GM23338 (cell line): ENCODE data around the gene OR10T2. TPM values are rescaled to one million over a fixed set of nuclear protein-coding genes. Genes with fewer than 3 reads are reported as not detected.

Experiments used
- ATAC-seq: fragments of 200-7000 bp; cut with Tn5 transposase; 3 replicates; pipeline ENCODE4 v1.9.1; 2020
- DNase-seq: peaks from one replicate; pipeline ENCODE4 v3.0.0-alpha.2; 2015; ENCODE audit warnings: low spot score
- H2AFZ ChIP-seq: fragments of 200-600 bp; sonication (generic); 2 replicates; pipeline ENCODE4 v1.8.0; 2016; ENCODE audit warnings: antibody characterized with exemption, mild to moderate bottlenecking, moderate library complexity
- H3F3A ChIP-seq: fragments of 200-600 bp; sonication (generic); replicated peaks from 2 replicates; pipeline ENCODE4 v1.8.0; 2017; ENCODE audit warnings: antibody characterized with exemption, mixed run types, low read depth
- H3K27ac ChIP-seq: fragments of 200-600 bp; sonication (generic); 2 replicates; pipeline ENCODE4 v1.6.1; 2016; ENCODE audit warnings: low read depth
- H3K27me3 ChIP-seq: fragments of 200-600 bp; sonication (generic); 2 replicates; pipeline ENCODE4 v1.8.0; 2016; ENCODE audit warnings: mild to moderate bottlenecking, mixed run types, moderate library complexity; ENCODE audit not compliant: insufficient read depth
- H3K36me3 ChIP-seq: fragments of 200-600 bp; sonication (generic); 2 replicates; pipeline ENCODE4 v1.8.0; 2016; ENCODE audit warnings: mild to moderate bottlenecking; ENCODE audit not compliant: insufficient read depth
- H3K4me1 ChIP-seq: fragments of 200-600 bp; sonication (generic); 2 replicates; pipeline ENCODE4 v1.8.0; 2016; ENCODE audit warnings: mild to moderate bottlenecking, moderate library complexity; ENCODE audit not compliant: insufficient read depth
- H3K4me2 ChIP-seq: fragments of 200-600 bp; sonication (generic); 2 replicates; pipeline ENCODE4 v1.7.1; 2017; ENCODE audit warnings: mixed run types
- H3K4me3 ChIP-seq: fragments of 200-600 bp; sonication (generic); 2 replicates; pipeline ENCODE4 v1.6.1; 2016; ENCODE audit warnings: mixed run types
- H3K79me2 ChIP-seq: fragments of 200-600 bp; sonication (generic); replicated peaks from 2 replicates; pipeline ENCODE4 v1.8.0; 2017; ENCODE audit warnings: mild to moderate bottlenecking; ENCODE audit not compliant: insufficient read depth
- H3K9me2 ChIP-seq: fragments of 200-600 bp; sonication (generic); 2 replicates; pipeline ENCODE4 v1.8.0; 2017; ENCODE audit not compliant: insufficient read depth
- H4K20me1 ChIP-seq: fragments of 200-600 bp; sonication (generic); replicated peaks from 2 replicates; pipeline ENCODE4 v1.8.0; 2017; ENCODE audit warnings: mild to moderate bottlenecking; ENCODE audit not compliant: insufficient read depth
- H3K27ac Mint-ChIP-seq: 2 replicates; pipeline ENCODE4 v1.8.0; 2020; ENCODE audit warnings: inconsistent platforms, mild to moderate bottlenecking, moderate library complexity, mixed read lengths
- H3K27me3 Mint-ChIP-seq: 3 replicates; pipeline ENCODE4 v1.8.0; 2022; ENCODE audit warnings: low read depth, mild to moderate bottlenecking, moderate library complexity, mixed read lengths, inconsistent platforms; ENCODE audit not compliant: insufficient read depth, poor library complexity
- H3K36me3 Mint-ChIP-seq: 3 replicates; pipeline ENCODE4 v1.8.0; 2021; ENCODE audit warnings: low read depth, mild to moderate bottlenecking, inconsistent platforms, moderate library complexity, mixed read lengths
- H3K4me1 Mint-ChIP-seq: 3 replicates; pipeline ENCODE4 v1.8.0; 2020; ENCODE audit warnings: mild to moderate bottlenecking, inconsistent platforms, mixed read lengths
- H3K4me3 Mint-ChIP-seq: 3 replicates; pipeline ENCODE4 v1.8.0; 2021; ENCODE audit warnings: moderate library complexity, mild to moderate bottlenecking, inconsistent platforms, mixed read lengths
- H3K9me3 Mint-ChIP-seq: 3 replicates; pipeline ENCODE4 v1.8.0; 2020; ENCODE audit warnings: moderate library complexity, mild to moderate bottlenecking, inconsistent platforms, mixed read lengths
- CTCF ChIP-seq, 2 experiments: fragments of 200-600 bp in 1 of 2; sonication (generic) in 1 of 2; conservative IDR thresholded peaks; 2 replicates each; pipeline versions ENCODE4 v1.5.1 to v1.6.1; 2016 to 2017; ENCODE audit warnings: antibody characterized with exemption in 2 of 2, low read depth in 2 of 2, mild to moderate bottlenecking in 2 of 2, moderate library complexity in 1 of 2
- EZH2phosphoT487 ChIP-seq: fragments of 200-600 bp; sonication (generic); IDR thresholded peaks from one replicate; pipeline ENCODE4 v1.8.1; 2018; ENCODE audit warnings: antibody characterized with exemption; ENCODE audit not compliant: unreplicated experiment
- POLR2AphosphoS5 ChIP-seq: IDR thresholded peaks from 2 replicates; pipeline ENCODE4 v1.6.1; 2016; ENCODE audit warnings: antibody characterized with exemption, low read depth
- STAT1 ChIP-seq: IDR thresholded peaks from one replicate; pipeline ENCODE4 v1.6.1; 2016; ENCODE audit warnings: antibody characterized with exemption; ENCODE audit not compliant: unreplicated experiment
- ZNF114 ChIP-seq: fragments of 250-450 bp; sonication (Bioruptor Pico); IDR thresholded peaks from 2 replicates; pipeline ENCODE4 v1.5.0; 2020; ENCODE audit warnings: mild to moderate bottlenecking, moderate library complexity
- ZNF331 ChIP-seq: fragments of 250-450 bp; sonication (Bioruptor Pico); IDR thresholded peaks from 2 replicates; pipeline ENCODE4 v1.5.0; 2020; ENCODE audit warnings: low read depth, mild to moderate bottlenecking, moderate library complexity
- long read RNA-seq: library from polyadenylated mRNA; unstranded; transcript quantifications from one replicate; pipeline ENCODE4 v2.0.0, GENCODE V29; 2020; ENCODE audit not compliant: unreplicated experiment
- polyA plus RNA-seq: library from polyadenylated mRNA; unstranded; fragments of >200 nt; fragmentation: Nextera tagmentation; extraction: Ambion mirVana; gene quantifications from 2 replicates; pipeline ENCODE4 v1.2.1, GENCODE V29; 2016
- total RNA-seq: library from RNA; depleted of rRNA; stranded (reverse); fragments of >200 nt; shearing (Covaris generic); gene quantifications from 2 replicates; pipeline ENCODE4 v1.2.3, GENCODE V29; 2014; rRNA removed
- TF ChIP-seq, protein P1 (sequence below): IDR thresholded peaks from 2 replicates; pipeline ENCODE4 v1.6.1; 2016; ENCODE audit warnings: antibody characterized with exemption
- TF ChIP-seq, protein P2 (sequence below): fragments of 250-450 bp; sonication (Bioruptor Pico); IDR thresholded peaks from 2 replicates; pipeline ENCODE4 v1.5.0; 2020; ENCODE audit warnings: mild to moderate bottlenecking, moderate library complexity

Gene OR10T2
- total RNA-seq (not detected in 2 replicates), polyA plus RNA-seq (not detected in 2 replicates)
- long read RNA-seq, result 0 reads

GRCh38 chr1:158398818-158399514 lies at the start of gene OR10T2:
Gene OR10T2, minus strand, starts transcription at chr1:158399466. Its CDS starts 0 bp downstream, at chr1:158399466.
- H3K4me2 ChIP-seq, result no peak within 1 kb of the TSS
- H3K9me2 ChIP-seq, result no peaks in the 10 kb centered on the region; the same call in 1 of the 2 replicates
- no peaks in the 10 kb centered on the region for H3K27me3 Mint-ChIP-seq
- ATAC-seq (no peak), DNase-seq (no peak)
- TF ChIP-seq POLR2AphosphoS5 (no peak), STAT1 (no peak), ZNF331 (CRISPR knock-in tag) (no peak), CTCF (conservative IDR thresholded peaks at IDR 0.05; ENCODE audit: low read depth in 2 of 2) (no peak), ZNF114 (no peak), EZH2phosphoT487 (no peak)
- TF ChIP-seq, protein P1, sequence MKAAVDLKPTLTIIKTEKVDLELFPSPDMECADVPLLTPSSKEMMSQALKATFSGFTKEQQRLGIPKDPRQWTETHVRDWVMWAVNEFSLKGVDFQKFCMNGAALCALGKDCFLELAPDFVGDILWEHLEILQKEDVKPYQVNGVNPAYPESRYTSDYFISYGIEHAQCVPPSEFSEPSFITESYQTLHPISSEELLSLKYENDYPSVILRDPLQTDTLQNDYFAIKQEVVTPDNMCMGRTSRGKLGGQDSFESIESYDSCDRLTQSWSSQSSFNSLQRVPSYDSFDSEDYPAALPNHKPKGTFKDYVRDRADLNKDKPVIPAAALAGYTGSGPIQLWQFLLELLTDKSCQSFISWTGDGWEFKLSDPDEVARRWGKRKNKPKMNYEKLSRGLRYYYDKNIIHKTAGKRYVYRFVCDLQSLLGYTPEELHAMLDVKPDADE, result no peak
- TF ChIP-seq, protein P2, sequence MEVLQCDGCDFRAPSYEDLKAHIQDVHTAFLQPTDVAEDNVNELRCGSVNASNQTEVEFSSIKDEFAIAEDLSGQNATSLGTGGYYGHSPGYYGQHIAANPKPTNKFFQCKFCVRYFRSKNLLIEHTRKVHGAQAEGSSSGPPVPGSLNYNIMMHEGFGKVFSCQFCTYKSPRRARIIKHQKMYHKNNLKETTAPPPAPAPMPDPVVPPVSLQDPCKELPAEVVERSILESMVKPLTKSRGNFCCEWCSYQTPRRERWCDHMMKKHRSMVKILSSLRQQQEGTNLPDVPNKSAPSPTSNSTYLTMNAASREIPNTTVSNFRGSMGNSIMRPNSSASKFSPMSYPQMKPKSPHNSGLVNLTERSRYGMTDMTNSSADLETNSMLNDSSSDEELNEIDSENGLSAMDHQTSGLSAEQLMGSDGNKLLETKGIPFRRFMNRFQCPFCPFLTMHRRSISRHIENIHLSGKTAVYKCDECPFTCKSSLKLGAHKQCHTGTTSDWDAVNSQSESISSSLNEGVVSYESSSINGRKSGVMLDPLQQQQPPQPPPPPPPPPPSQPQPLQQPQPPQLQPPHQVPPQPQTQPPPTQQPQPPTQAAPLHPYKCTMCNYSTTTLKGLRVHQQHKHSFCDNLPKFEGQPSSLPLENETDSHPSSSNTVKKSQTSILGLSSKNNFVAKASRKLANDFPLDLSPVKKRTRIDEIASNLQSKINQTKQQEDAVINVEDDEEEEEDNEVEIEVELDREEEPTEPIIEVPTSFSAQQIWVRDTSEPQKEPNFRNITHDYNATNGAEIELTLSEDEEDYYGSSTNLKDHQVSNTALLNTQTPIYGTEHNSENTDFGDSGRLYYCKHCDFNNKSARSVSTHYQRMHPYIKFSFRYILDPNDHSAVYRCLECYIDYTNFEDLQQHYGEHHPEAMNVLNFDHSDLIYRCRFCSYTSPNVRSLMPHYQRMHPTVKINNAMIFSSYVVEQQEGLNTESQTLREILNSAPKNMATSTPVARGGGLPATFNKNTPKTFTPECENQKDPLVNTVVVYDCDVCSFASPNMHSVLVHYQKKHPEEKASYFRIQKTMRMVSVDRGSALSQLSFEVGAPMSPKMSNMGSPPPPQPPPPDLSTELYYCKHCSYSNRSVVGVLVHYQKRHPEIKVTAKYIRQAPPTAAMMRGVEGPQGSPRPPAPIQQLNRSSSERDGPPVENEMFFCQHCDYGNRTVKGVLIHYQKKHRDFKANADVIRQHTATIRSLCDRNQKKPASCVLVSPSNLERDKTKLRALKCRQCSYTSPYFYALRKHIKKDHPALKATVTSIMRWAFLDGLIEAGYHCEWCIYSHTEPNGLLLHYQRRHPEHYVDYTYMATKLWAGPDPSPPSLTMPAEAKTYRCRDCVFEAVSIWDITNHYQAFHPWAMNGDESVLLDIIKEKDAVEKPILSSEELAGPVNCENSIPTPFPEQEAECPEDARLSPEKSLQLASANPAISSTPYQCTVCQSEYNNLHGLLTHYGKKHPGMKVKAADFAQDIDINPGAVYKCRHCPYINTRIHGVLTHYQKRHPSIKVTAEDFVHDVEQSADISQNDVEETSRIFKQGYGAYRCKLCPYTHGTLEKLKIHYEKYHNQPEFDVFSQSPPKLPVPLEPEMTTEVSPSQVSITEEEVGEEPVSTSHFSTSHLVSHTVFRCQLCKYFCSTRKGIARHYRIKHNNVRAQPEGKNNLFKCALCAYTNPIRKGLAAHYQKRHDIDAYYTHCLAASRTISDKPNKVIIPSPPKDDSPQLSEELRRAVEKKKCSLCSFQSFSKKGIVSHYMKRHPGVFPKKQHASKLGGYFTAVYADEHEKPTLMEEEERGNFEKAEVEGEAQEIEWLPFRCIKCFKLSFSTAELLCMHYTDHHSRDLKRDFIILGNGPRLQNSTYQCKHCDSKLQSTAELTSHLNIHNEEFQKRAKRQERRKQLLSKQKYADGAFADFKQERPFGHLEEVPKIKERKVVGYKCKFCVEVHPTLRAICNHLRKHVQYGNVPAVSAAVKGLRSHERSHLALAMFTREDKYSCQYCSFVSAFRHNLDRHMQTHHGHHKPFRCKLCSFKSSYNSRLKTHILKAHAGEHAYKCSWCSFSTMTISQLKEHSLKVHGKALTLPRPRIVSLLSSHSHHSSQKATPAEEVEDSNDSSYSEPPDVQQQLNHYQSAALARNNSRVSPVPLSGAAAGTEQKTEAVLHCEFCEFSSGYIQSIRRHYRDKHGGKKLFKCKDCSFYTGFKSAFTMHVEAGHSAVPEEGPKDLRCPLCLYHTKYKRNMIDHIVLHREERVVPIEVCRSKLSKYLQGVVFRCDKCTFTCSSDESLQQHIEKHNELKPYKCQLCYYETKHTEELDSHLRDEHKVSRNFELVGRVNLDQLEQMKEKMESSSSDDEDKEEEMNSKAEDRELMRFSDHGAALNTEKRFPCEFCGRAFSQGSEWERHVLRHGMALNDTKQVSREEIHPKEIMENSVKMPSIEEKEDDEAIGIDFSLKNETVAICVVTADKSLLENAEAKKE (CRISPR knock-in tag), result no peak
- no peak within 1 kb of the TSS for H3K4me3 Mint-ChIP-seq
- H3K36me3 Mint-ChIP-seq, result no peaks in the 10 kb centered on the region
- no peaks in the 10 kb centered on the region for H3K27me3 ChIP-seq
- peaks cover 3% of the 10 kb centered on the region; the same call in 1 of the 3 replicates for H3K4me1 Mint-ChIP-seq
- H2AFZ ChIP-seq, result no peak within 1 kb of the TSS
- no peak within 1 kb of the TSS for H3K27ac ChIP-seq
- H3K79me2 ChIP-seq, result no peaks in the 10 kb centered on the region
- H4K20me1 ChIP-seq, result no peaks in the 10 kb centered on the region
- no peaks in the 10 kb centered on the region for H3F3A ChIP-seq
- H3K4me3 ChIP-seq, result no peak within 1 kb of the TSS
- no peaks in the 10 kb centered on the region for H3K4me1 ChIP-seq
- no peaks in the 10 kb centered on the region for H3K36me3 ChIP-seq
- H3K9me3 Mint-ChIP-seq, result no peaks in the 10 kb centered on the region
- no peak within 1 kb of the TSS for H3K27ac Mint-ChIP-seq
